G401.6 (cell line): ENCODE measurements around the gene ZFYVE9.
"Not testable (repeated sequence)": the region's sequence is repeated elsewhere in the genome, so short reads cannot be mapped to it uniquely, and the experiment has no call there.

ENCODE experiments used
- FAIRE-seq: peaks from 2 replicates; lab custom pipeline; 2012; peaks lifted over from hg19 to GRCh38; lab: Jason Lieb, UNC

The ZFYVE9 gene

GRCh38 chr1:52192024-52192423 is 50.1 kb downstream of the ZFYVE9 start:
- no peak for FAIRE-seq

- no peak for FAIRE-seq
Observed at GRCh38 chr1:52192436-52192835, 50.5 kb downstream of the ZFYVE9 start.

GRCh38 chr1:52193985-52194384 is 52.1 kb downstream of the ZFYVE9 start:
- FAIRE-seq, result no peak

- no peak for FAIRE-seq
Observed at GRCh38 chr1:52195161-52195560, 53.3 kb downstream of the ZFYVE9 start.

GRCh38 chr1:52203935-52204625 is 62.2 kb downstream of the ZFYVE9 start:
- no peak for FAIRE-seq

- FAIRE-seq, result no peak
Observed at GRCh38 chr1:52204696-52205095, 62.8 kb downstream of the ZFYVE9 start.

GRCh38 chr1:52206686-52207085 is 64.8 kb downstream of the ZFYVE9 start:
- FAIRE-seq, result not testable (repeated sequence)

GRCh38 chr1:52209429-52209828 is 67.5 kb downstream of the ZFYVE9 start:
- FAIRE-seq, result no peak

GRCh38 chr1:52210044-52210443 is 68.2 kb downstream of the ZFYVE9 start:
- no peak for FAIRE-seq

GRCh38 chr1:52216907-52217458 is 75.1 kb downstream of the ZFYVE9 start:
- no peak for FAIRE-seq

GRCh38 chr1:52225174-52225573 is 83.3 kb downstream of the ZFYVE9 start:
- FAIRE-seq, result no peak

GRCh38 chr1:52229494-52229893 is 87.6 kb downstream of the ZFYVE9 start:
- FAIRE-seq, result no peak

GRCh38 chr1:52233463-52233862 is 91.6 kb downstream of the ZFYVE9 start:
- FAIRE-seq, result no peak

GRCh38 chr1:52234014-52234413 is 92.1 kb downstream of the ZFYVE9 start:
- FAIRE-seq, result no peak

- no peak for FAIRE-seq
Observed at GRCh38 chr1:52234708-52235107, 92.8 kb downstream of the ZFYVE9 start.

GRCh38 chr1:52235646-52236045 is 93.8 kb downstream of the ZFYVE9 start:
- FAIRE-seq, result no peak

GRCh38 chr1:52237430-52237829 is 95.5 kb downstream of the ZFYVE9 start:
- FAIRE-seq, result no peak

- no peak for FAIRE-seq
Observed at GRCh38 chr1:52238474-52238873, 96.6 kb downstream of the ZFYVE9 start.

- FAIRE-seq, result no peak
Observed at GRCh38 chr1:52238887-52239707, 97.2 kb downstream of the ZFYVE9 start.

- FAIRE-seq, result peak; percentile 81
Observed at GRCh38 chr1:52239708-52240001, 97.8 kb downstream of the ZFYVE9 start.

GRCh38 chr1:52240592-52241210 is 98.8 kb downstream of the ZFYVE9 start:
- FAIRE-seq, result no peak

GRCh38 chr1:52243221-52243987 is 101.5 kb downstream of the ZFYVE9 start:
- no peak for FAIRE-seq
